Cerebellar cortex (tissue), 1 donor: Measurements from ENCODE around the gene CITED2.
A peak's percentile ranks its signal among the peaks of the same experiment; 100 is the strongest.
"Not testable (repeated sequence)": the region's sequence is repeated elsewhere in the genome, so short reads cannot be mapped to it uniquely, and the experiment has no call there.

ENCODE experiments used
- DNase-seq: peaks from one replicate; pipeline ENCODE4 v3.0.0-alpha.2; 2015; ENCODE audit warnings: low spot score

The CITED2 gene

DNA sequence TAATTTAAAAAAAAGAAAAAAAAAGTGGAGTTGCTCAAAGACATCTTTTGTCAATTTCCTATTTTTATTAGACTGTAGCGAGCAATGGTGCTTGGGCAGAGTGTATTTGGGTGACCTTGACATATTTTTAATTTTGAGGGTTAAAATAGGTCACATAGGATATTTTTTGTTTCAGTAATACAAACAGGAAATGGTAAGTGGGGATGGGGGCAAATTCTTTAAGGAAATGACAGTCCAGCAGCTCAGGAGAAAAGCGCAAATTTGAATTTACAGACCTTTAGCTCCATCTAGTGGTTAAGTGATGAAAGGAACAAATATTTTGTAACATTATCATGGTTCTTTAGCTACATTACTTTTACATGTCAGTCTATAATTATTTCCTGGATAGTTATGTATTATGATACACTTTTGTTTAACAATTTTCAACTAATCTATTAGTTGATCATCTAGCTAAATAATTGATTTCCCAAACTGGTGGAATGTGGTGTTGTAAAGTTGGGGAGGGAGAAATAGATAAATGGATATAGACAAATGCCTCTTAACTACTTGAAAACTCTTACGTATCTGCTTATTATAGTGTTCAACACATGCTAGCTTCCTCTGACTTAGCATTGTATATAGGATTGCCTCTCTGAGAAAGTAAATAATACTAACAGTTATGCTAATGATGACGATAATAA, 10.0 kb downstream of the CITED2 start:
- DNase-seq: peak; percentile 73

DNA sequence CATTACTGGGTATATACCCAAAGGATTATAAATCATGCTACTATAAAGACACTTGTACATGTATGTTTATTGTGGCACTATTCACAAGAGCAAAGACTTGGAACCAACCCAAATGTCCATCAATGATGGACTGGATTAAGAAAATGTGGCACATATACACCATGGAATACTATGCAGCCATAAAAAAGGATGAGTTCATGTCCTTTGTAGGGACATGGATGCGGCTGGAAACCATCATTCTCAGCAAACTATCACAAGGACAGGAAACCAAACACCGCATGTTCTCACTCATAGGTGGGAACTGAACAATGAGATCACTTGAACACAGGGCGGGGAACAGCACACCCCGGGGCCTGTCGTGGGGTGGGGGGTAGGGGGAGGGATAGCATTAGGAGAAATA, 10.7 kb downstream of the CITED2 start:
- not testable (repeated sequence) for DNase-seq

DNA sequence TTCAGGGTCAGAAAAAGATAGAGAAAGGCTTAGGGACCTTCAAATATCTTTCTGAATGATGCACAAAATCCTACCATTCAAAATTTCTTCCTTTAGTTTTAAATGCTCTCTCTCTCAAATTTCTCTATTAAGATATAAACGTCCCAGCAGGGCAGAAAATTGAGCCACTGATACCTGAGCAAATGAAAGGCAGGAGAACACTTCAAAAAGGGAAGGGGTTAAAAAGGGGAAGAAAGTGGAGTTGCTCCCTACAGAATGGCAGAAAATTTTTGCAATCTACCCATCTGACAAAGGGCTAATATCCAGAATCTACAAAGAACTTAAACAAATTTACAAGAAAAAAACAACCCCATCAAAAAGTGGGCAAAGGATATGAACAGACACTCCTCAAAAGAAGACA, 11.3 kb downstream of the CITED2 start:
- not testable (repeated sequence) for DNase-seq

DNA sequence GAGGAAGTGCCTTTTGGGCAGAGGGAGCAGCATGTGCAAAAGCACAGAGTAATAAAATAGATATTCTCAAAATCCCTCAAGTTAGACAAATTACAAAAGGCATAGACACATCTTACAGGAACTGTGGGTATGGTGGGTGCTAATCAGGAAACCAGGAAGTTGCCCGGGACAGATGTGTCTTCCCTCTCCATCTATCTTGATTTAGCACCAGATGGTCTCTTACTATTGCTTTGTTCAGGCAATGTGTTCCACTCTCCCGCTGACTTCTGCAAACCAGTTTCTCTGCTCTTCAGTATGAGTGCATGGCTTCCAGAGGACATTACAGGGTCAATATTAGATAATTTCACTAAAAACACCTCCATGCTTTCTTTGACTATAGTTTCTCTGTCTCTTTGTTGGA, 13.2 kb downstream of the CITED2 start:
- DNase-seq: no peak

DNA sequence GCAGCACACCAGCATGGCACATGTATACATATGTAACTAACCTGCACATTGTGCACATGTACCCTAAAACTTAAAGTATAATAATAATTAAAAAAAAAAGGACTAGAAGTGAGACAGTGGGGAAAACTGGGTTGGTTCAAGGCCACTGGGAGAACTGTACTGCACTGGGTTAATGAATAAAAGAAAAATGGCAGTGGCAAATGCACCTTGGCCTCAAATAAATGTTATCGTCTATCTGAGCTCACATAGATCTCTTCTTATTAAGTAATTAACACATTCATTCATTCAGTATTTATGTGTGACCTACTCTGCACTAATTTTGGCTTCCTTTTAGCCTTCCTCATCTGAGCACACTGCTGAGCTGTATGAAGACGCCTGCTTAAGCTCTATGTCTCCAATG, 17.5 kb downstream of the CITED2 start:
- DNase-seq: no peak

- no peak for DNase-seq
Measured at GRCh38 chr6:139355777-139356445, 18.5 kb downstream of the CITED2 start.

DNA sequence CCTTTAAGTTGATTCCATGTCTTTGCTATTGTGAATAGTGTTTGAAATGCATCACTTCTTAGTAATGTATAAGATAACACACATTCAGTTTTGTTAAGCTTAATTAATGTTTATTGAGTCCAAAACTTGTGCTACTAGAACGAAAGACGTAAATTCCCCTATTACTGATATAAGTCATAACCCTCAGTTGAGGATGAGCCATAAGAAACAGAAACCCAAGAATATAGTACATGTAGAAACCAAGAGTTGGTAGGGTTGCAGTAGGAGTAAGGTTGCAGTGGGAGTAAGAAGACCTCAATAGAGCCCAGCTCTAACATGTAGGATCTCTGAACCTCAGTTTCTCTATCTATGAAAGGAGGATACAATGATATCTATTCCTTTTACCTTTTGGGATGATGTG, 19.3 kb downstream of the CITED2 start:
- DNase-seq: no peak

GRCh38 chr6:139354189-139354588, 20.3 kb downstream of the CITED2 start:
- DNase-seq: peak; percentile 31

- no peak for DNase-seq
Measured at GRCh38 chr6:139349464-139350020, 24.9 kb downstream of the CITED2 start.

GRCh38 chr6:139346392-139346791, 28.1 kb downstream of the CITED2 start:
- DNase-seq: no peak

DNA sequence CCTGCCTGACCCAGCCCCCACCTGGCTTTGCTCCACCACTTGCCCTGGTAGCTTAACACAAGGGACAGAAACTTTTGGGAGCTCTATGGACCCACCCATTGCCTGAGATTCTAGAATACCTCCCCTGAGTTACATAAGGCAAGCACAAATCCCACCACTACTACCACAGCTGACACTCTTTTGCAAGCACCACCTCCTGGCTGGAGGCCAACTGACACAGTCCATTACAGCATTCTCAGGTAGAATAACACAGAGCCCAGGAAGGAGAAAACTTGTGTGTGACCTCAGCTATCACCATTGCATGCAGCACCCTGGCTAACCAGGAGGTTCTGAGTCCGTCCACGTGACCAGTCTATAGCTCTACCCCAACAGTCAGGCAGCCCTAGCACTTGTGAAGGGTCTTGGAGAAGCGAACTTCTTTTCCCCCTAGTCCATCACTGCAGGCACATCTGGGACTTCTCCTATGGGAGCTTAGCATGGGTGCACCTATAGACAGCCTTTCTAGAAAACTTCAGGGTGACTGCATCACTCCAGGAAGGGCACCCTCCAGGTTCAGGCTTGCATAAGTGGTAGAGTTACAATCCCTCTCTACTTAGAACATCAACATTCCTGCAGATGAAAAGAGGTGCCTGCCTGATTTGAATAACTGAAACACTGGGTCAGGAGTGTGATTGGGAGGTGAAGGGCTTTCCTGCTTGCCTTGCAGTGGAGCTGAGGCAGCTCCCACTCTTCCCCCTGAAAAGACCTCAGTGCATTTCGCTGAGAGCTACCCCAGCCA, 30.1 kb downstream of the CITED2 start:
- DNase-seq: no peak

DNA sequence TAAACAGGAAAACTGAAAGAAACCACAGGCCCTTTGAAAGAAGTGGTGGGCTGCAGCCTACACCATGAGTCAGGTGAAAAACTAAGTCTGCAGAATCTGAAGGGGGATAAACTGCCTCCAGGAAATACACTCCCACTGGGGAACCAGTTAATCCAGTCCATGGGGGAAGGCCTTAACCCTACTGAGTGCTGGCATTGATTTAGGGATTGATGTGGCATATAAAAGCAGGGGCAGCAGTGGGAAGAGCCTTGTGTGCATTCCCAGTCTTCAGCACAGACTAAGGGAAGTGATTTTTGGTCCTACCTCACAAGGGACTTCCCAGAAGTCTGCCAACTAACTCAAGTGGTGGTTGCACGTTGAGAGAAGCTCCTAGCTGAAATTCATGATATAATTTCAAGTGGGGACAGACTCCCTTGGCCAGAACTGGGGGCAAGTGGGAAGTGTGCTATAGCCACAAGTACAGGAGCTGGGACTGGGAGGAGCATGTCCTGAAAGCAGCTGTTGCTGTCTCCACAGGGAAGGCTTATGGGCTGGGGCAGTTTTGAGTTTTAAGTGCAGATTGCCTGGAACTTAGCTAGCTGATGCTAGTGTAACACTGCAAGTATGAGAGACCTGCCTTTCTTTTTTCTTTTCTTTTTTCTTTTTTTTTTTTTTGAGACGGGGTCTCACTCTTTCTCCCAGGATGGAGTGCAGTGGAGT, 31.2 kb downstream of the CITED2 start:
- no peak for DNase-seq

- no peak for DNase-seq
Measured at GRCh38 chr6:139341060-139341459, 33.4 kb downstream of the CITED2 start.

DNA sequence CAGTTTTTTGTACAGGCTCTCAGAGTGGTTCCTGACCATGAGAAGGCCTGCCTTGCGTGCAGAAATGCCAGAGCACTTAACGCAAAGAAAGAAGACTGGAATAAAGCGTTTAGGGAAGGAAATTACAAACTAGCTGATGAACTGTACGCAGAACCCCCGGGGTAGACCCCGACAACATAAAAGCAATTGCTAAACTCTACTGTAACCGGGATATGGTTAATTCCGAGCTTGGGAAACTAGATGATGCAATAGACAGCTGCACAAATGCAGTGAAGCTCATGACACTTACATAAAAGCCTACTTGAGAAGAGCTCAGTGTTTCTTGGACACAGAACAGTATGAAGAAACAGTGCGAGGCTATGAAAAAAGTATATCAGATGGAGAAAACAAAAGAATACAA, 35.7 kb downstream of the CITED2 start:
- DNase-seq: no peak

DNA sequence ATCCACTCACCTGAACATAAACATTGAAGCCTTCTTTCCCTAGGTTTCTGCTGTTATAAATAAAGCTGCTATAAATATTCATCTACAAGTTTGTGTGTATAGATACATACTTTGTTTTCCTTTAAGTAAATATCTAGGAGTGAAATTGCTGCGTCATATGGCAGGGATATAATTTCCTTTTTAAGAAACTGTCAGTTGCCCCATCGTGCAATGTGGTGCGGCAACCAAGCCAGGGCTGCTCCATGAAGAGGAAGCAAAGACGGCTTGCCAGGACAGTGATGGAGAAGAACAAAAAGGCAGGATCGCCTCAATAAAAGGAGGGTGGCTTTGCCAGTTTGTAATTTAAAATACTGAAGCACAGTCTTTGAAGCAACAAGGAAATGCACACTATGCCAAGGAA, 36.6 kb downstream of the CITED2 start:
- DNase-seq: no peak

DNA sequence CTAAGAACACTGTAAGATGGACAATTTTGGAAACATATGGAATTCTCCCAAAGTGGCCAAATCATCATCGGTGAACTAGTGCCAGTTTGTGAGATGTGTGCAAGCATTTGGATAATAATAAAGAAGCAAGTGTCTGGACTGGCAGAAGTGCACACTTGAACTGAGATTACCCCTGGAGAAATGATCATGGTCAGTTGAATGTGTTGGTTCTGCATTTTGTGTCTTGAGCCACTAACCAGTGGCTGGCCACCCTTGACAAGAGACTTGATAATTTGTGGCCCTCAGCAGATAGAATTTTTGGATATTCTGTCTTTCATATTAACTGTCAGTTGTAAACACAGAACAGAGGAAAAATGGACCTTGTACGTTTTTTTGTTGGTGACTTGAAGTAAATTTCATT, 37.4 kb downstream of the CITED2 start:
- no peak for DNase-seq

- DNase-seq: peak; percentile 58
Measured at GRCh38 chr6:139336488-139336887, 38.0 kb downstream of the CITED2 start.

DNA sequence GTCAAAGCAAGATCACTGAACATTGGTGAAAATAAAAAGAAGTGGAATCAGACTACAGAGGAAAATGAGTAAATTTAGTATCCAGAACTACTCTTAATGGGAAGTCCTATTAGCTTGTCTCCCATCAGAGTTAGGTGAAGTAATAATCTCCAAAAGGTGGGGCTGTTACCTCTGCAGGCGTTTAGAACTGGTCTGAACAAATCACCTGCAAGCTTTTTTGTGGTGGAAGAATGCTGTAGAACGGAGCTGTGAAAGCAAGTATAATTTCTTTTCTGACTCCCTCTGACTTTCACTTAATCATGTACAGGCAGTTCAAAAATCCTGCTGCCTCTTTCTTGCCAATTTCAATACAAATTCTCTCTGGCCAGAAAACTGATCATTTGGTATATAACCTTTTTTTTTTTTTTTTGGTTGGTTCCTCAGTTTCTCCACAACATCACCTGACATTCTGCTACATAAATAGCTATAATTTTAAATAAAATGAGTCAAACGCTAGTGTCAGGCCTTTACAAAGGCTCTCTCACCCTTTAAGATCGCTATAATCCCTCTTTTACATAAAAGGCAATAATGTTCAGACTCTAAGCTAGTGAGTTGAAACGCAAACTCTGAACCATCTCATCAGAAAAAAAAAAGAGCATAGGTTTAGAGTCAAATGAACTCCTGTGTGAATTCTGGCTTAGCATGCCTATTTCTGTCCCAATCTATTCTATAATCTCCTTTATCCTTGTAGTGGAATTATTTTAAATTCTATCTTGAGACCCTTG, 38.8 kb downstream of the CITED2 start:
- no peak for DNase-seq

DNA sequence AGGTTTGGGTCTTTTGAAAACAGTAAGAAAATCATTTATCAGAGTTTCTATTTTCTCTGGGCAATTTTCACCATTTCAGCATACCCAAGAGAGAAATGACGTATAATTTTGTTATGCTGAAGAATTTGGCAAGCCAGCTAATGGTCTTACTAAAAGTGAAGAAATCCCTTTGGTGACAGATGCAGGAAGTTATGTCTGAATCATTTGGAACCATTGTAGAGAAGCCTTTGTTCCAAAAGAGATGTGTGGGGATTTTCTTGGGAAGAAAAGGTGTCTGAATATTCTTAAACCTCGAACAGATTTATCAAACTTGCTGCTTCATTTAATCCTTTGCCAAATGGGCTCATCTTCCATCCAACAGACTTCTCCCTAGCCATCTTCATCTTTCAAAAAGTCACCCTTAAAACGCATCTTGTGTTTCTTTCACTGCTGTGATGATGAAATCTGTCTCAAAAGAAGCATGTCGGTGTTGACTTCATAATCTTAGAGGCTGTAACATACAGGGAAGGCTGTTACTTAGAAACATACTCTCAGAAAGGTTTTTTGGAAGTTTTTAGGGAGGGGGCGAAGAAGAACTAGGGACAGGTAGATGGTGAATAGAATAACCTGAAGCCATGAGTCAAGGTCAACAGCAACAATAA, 39.5 kb downstream of the CITED2 start:
- no peak for DNase-seq

GRCh38 chr6:139330826-139331500, 43.5 kb downstream of the CITED2 start:
- DNase-seq: no peak
